ENCODE measurements around the gene AMMECR1.

GRCh38 chrX:110326712-110327111 is 8.8 kb upstream of the AMMECR1 start:
- TF ChIP-seq CTCF (IDR thresholded peaks at IDR 0.05) (no peak), TCF7L2 (IDR thresholded peaks at IDR 0.05; ENCODE audit: low read depth, low read length) (no peak)
- TF ChIP-seq, protein P1, sequence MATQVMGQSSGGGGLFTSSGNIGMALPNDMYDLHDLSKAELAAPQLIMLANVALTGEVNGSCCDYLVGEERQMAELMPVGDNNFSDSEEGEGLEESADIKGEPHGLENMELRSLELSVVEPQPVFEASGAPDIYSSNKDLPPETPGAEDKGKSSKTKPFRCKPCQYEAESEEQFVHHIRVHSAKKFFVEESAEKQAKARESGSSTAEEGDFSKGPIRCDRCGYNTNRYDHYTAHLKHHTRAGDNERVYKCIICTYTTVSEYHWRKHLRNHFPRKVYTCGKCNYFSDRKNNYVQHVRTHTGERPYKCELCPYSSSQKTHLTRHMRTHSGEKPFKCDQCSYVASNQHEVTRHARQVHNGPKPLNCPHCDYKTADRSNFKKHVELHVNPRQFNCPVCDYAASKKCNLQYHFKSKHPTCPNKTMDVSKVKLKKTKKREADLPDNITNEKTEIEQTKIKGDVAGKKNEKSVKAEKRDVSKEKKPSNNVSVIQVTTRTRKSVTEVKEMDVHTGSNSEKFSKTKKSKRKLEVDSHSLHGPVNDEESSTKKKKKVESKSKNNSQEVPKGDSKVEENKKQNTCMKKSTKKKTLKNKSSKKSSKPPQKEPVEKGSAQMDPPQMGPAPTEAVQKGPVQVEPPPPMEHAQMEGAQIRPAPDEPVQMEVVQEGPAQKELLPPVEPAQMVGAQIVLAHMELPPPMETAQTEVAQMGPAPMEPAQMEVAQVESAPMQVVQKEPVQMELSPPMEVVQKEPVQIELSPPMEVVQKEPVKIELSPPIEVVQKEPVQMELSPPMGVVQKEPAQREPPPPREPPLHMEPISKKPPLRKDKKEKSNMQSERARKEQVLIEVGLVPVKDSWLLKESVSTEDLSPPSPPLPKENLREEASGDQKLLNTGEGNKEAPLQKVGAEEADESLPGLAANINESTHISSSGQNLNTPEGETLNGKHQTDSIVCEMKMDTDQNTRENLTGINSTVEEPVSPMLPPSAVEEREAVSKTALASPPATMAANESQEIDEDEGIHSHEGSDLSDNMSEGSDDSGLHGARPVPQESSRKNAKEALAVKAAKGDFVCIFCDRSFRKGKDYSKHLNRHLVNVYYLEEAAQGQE (IDR thresholded peaks at IDR 0.05; ENCODE audit: insufficient read depth in 1 of 2, low read depth in 2 of 2, low read length in 1 of 2): no peak

Measured in Panc1 (cell line).